Activated T-cell treated with anti-CD3 and anti-CD28 coated beads for 24 hours (primary cell): ENCODE data around the gene HCFC1R1.

ENCODE experiments used
- DNase-seq: peaks from one replicate; pipeline ENCODE4 v3.0.0-alpha.2; 2020; ENCODE audit warnings: low read depth

HCFC1R1 gene

DNA sequence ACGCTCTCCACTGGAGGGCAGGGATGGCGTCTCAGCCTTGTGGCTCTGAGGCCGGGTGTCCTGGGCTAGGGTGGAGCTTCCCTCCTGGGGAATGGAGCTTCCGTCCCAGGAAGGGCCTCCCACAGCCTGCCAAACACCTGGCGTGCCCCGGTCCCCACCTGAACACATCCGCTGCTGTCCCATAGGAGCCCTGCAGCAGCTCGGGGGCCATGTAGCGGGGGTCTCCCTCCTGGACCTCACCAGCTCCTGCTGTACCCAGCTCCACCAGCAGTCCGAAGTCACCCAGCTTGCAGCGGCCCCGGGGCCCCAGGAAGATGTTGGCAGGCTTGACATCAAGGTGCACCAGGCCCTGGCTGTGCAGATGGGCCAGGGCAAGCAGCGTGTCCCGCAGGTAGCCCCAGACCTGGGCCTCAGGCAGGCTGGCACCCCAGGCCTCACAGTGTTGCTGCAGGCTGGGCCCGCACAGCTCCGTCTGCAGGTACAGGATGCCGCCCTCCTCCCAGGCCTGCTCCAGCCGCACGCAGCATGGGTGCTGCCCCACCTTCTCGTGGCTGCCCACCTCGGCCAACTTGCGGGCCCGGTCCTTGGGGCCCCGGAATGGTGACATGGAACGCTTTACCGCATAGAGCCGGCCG lies 48.5 kb downstream of the HCFC1R1 start:
- no peak for DNase-seq

GRCh38 chr16:2974319-2975056 lies 49.3 kb downstream of the HCFC1R1 start:
- no peak for DNase-seq

DNA sequence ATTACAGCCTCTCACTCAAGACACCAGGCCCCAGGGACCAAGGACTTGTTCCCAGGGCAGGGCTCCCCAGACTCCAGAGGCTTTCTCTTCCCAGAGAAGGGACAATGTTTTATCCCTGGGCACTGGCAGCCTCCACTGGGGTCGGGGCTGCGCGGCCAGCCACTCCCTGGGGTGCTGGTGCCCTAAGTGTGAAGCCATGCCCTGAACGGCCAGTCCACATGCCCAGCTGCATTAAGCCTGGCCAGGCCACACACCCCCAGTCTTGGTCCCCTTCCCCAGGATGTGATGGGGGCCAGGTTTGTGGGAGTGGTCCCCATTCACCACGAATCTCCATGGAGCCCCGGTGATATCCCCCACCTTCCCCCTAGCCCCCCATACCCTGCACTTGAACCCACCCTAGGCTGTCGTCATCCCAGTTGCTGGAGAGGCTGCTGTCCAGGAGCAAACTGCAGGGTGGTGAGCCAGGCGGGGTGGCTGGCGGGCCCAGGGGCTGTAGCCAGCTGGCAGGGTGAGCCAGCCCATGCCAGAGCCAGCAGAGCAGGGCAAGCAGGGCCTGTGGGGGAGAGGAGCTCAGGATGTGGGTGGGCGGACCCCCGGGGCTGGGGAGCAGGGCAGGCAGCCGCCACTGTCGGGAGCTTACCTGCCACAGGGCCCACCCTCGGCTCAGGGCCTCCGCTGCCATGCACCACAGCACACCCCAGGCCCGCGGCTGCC lies 50.0 kb downstream of the HCFC1R1 start:
- no peak for DNase-seq

GRCh38 chr16:2973093-2973492 lies 50.6 kb downstream of the HCFC1R1 start:
- no peak for DNase-seq
